GM12878 (cell line): ENCODE data around the gene RCC1. TPM values are rescaled to one million over a fixed set of nuclear protein-coding genes. Genes with fewer than 3 reads are reported as not detected.
"Not testable (repeated sequence)": the region's sequence is repeated elsewhere in the genome, so short reads cannot be mapped to it uniquely, and the experiment has no call there.

Experiments used
- ATAC-seq: fragments of 200-7000 bp; cut with Tn5 transposase; 3 replicates; pipeline ENCODE4 v1.9.1; 2020; ENCODE audit warnings: mild to moderate bottlenecking, moderate library complexity
- BruUV-seq: library from RNA; stranded (reverse); fragments of 400-500 nt; replicated peaks from 2 replicates; lab custom pipeline; 2021; lab: Mats Ljungman, UMichigan
- CTCF ChIA-PET: fragments of 300-600 bp; sonication (Branson Sonifier 250); formaldehyde crosslinking; extraction: SDS; loops from one replicate; lab custom pipeline; 2021; ENCODE audit warnings: inconsistent platforms; lab: Yijun Ruan, JAX
- POLR2A ChIA-PET: fragments of 350-600 bp; formaldehyde crosslinking; extraction: SDS; loops from one replicate; lab custom pipeline; 2021; ENCODE audit warnings: inconsistent platforms; lab: Charles Lee
- RAD21 ChIA-PET: fragments of 300-600 bp; sonication (Branson Sonifier 250); formaldehyde crosslinking; loops from one replicate; lab custom pipeline; 2023; ENCODE audit warnings: antibody characterized with exemption; ENCODE audit not compliant: unreplicated experiment; lab: Charles Lee
- SMC1A ChIA-PET: fragments of 300-600 bp; sonication (Branson Sonifier 250); formaldehyde crosslinking; loops from one replicate; lab custom pipeline; 2023; ENCODE audit not compliant: unreplicated experiment, uncharacterized antibody; lab: Charles Lee
- DNase-seq: peaks from one replicate; pipeline ENCODE4 v3.0.0-alpha.2; 2011; ENCODE audit warnings: low read depth, low spot score
- FAIRE-seq: peaks from 3 replicates; lab custom pipeline; 2011; peaks lifted over from hg19 to GRCh38; lab: Jason Lieb, UNC
- H2AFZ ChIP-seq: 2 replicates; pipeline ENCODE4 v1.6.0; 2011; ENCODE audit warnings: low read depth, low read length, control low read depth; ENCODE audit not compliant: control insufficient read depth
- H3K27ac ChIP-seq: 2 replicates; pipeline ENCODE4 v1.5.1; 2011; ENCODE audit warnings: control low read depth; ENCODE audit not compliant: control insufficient read depth, insufficient read depth
- H3K27me3 ChIP-seq, 2 experiments: replicated peaks in 1 of 2; 2 replicates each; pipeline versions ENCODE4 v1.6.0 to v1.6.1; 2011; ENCODE audit warnings: low read length in 1 of 2; ENCODE audit not compliant: control insufficient read depth in 2 of 2, insufficient read depth in 2 of 2
- H3K36me3 ChIP-seq, 2 experiments: 2 replicates each; pipeline ENCODE4 v1.5.1; 2011; ENCODE audit warnings: low read length in 1 of 2; ENCODE audit not compliant: control insufficient read depth in 2 of 2, insufficient read depth in 2 of 2
- H3K4me1 ChIP-seq: 2 replicates; pipeline ENCODE4 v1.6.1; 2011; ENCODE audit warnings: mild to moderate bottlenecking, low read length, moderate library complexity, mixed read lengths; ENCODE audit not compliant: control insufficient read depth, insufficient read depth
- H3K4me2 ChIP-seq: 2 replicates; pipeline ENCODE4 v1.6.0; 2011; ENCODE audit warnings: control low read depth; ENCODE audit not compliant: control insufficient read depth, insufficient read depth
- H3K4me3 ChIP-seq: fragments of 200-600 bp; sonication (generic); 2 replicates; pipeline ENCODE4 v1.5.1; 2016
- H3K79me2 ChIP-seq: 2 replicates; pipeline ENCODE4 v1.6.0; 2011; ENCODE audit warnings: low read length; ENCODE audit not compliant: control insufficient read depth, insufficient read depth
- H3K9ac ChIP-seq: 2 replicates; pipeline ENCODE4 v1.8.0; 2011; ENCODE audit warnings: low read length, control low read depth, mixed read lengths; ENCODE audit not compliant: control insufficient read depth, insufficient read depth
- H3K9me3 ChIP-seq: replicated peaks from 3 replicates; pipeline ENCODE4 v1.5.1; 2011; ENCODE audit warnings: mild to moderate bottlenecking, low read length; ENCODE audit not compliant: control insufficient read depth, insufficient read depth
- H4K20me1 ChIP-seq: 2 replicates; pipeline ENCODE4 v1.6.0; 2011; ENCODE audit not compliant: control insufficient read depth, insufficient read depth
- EZH2 ChIP-seq: IDR thresholded peaks from 2 replicates; pipeline ENCODE4 v1.6.1; 2012; ENCODE audit warnings: low read depth, mild to moderate bottlenecking, control low read depth, inconsistent platforms, low read length, borderline replicate concordance; ENCODE audit not compliant: control insufficient read depth
- POLR2AphosphoS2 ChIP-seq: IDR thresholded peaks from 2 replicates; pipeline ENCODE4 v1.6.1; 2011; ENCODE audit warnings: low read depth, mild to moderate bottlenecking, low read length, improper control_type of control experiment, moderate library complexity
- RELA ChIP-seq: fragments of 450-650 bp; IDR thresholded peaks from 2 replicates; pipeline ENCODE4 v1.8.0; 2014; ENCODE audit warnings: borderline replicate concordance; ENCODE audit not compliant: partially characterized antibody
- WGBS: methylation state at CpG from one replicate; pipeline ENCODE4 v1.1.6; 2016; ENCODE audit warnings: low lambda C conversion rate; ENCODE audit not compliant: insufficient replicate concordance, insufficient coverage; ENCODE audit errors: missing lambda C conversion rate; 5-methylcytosine and 5-hydroxymethylcytosine counted together
- in situ Hi-C: fragments of 300-500 bp; cut with MboI; formaldehyde crosslinking; loops from 9 replicates; pipeline ENCODE4 v1.14.3; 2018; ENCODE audit warnings: mixed read lengths
- intact Hi-C: fragments of 100-400 bp; cut with micrococcal nuclease; formaldehyde crosslinking; loops from one replicate; pipeline ENCODE4 v1.14.2; 2022; ENCODE audit not compliant: unreplicated experiment
- polyA plus RNA-seq, 11 experiments: library from polyadenylated mRNA; depleted of rRNA in 4 of 11; unstranded in 6 of 11; stranded (reverse) in 5 of 11; fragments of >200 nt; fragmentation: Nextera tagmentation in 4 of 11; fragmentation: Illumina TruSeq in 1 of 11; extraction: Ambion mirVana in 4 of 11; extraction: Trizol in 1 of 11; gene quantifications; 1 replicate in 1 of 11; 2 replicates in 10 of 11; pipeline versions ENCODE4 v1.2.1 to v1.2.3, GENCODE V29; 2011 to 2016; ENCODE audit warnings: inconsistent platforms in 2 of 11, missing spikeins in 2 of 11, low read depth in 1 of 11
- total RNA-seq, 4 experiments: library from RNA; depleted of rRNA in 3 of 4; stranded (reverse); fragments of >200 nt in 3 of 4; fragmentation: Illumina TruSeq in 1 of 4; extraction: Trizol in 1 of 4; gene quantifications; 2 replicates each; pipeline versions ENCODE4 v1.2.1 to v1.2.3, GENCODE V29; 2013 to 2021
- TF ChIP-seq, protein P1 (sequence below): IDR thresholded peaks from 2 replicates; pipeline ENCODE4 v1.6.1; 2012; ENCODE audit warnings: low read depth, low read length, improper control_type of control experiment
- TF ChIP-seq, protein P2 (sequence below): fragments of 450-650 bp; conservative IDR thresholded peaks from 2 replicates; pipeline ENCODE4 v1.6.1; 2017; ENCODE audit warnings: mild to moderate bottlenecking, moderate library complexity

Gene RCC1
- total and polyA plus RNA-seq, 10 of the 15 experiments (the other 5 are each of a cell fraction or from before 2014, with no cell fraction given) = 8.3 to 99.4 (median 74.6) TPM

GRCh38 chr1:28514445-28514933, 8.6 kb downstream of the RCC1 start:
- ChIA-PET CTCF (interaction anchor here (8.9 kb wide), 1 partner anchor 89 kb away, joined by 58 read pairs; no protein-coding TSS in a partner anchor), POLR2A (interaction anchor here (0.7 kb wide), 2 partner anchors 64 to 152 kb away, joined by 3 to 4 read pairs; no protein-coding TSS in a partner anchor), RAD21 (interaction anchor here (4.4 kb wide), 1 partner anchor 88 kb away, joined by 32 read pairs; no protein-coding TSS in a partner anchor), SMC1A (interaction anchor here (3.3 to 8.4 kb wide), 2 partner anchors 88 kb away, joined by 15 to 57 read pairs; no protein-coding TSS in a partner anchor)
- H3K9me3 ChIP-seq, BruUV-seq, H3K4me3 ChIP-seq, DNase-seq, H3K9ac ChIP-seq, H2AFZ ChIP-seq, H4K20me1 ChIP-seq, H3K27me3 ChIP-seq, H3K4me2 ChIP-seq, in situ Hi-C loops, ATAC-seq, FAIRE-seq, H3K27ac ChIP-seq: not testable (repeated sequence)
- Histone ChIP-seq H3K79me2 (peaks cover 28% of the 10 kb centered on the region), H3K4me1 (peaks cover 19% of the 10 kb centered on the region), H3K36me3 (peaks cover 10 to 13% of the 10 kb centered on the region in 2 experiments)
- 89% methylated on average over 13 of the region's 13 CpGs for WGBS
- intact Hi-C loops = loop anchor here (5.0 kb wide), 1 partner anchor 223 kb away; the partner anchor contains the start of gene YTHDF2

DNA sequence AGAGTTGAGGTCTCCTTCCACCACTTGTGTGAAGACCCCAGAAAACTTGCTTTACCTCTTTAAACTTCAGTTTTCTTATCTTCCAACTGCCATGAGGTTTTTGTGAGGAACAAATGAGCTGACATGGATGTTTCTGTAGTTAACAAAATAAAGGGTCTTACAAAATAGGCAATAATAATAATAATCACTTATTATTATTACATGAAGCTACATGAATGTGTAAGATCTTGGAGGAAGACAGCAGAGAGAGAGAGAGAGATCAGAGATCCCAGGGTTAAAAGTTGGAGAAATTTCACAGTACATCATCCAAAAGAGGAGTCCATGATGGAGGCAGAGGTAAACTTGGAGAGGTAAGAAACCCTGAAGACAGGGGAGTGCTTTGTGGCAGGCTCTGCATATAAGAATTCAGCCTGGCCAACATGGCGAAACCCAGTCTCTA, 10.7 kb downstream of the RCC1 start:
- no peak overlapping the region for H3K9ac ChIP-seq
- no peak overlapping the region for H3K4me2 ChIP-seq
- H3K4me3 ChIP-seq = no peak overlapping the region
- no peaks in the 10 kb centered on the region for H3K9me3 ChIP-seq
- DNase-seq = no peak
- WGBS = 92% methylated on average over 1 of the region's 1 CpG
- ChIA-PET POLR2A (interaction anchor here (0.6 to 3.2 kb wide), 10 partner anchors 8 to 657 kb away, joined by 4 to 21 read pairs (median 5); partner anchors contain the start of genes RCC1 and RNU11), SMC1A (interaction anchor here (0.6 to 8.4 kb wide), 7 partner anchors 63 to 268 kb away, joined by 3 to 57 read pairs (median 4); partner anchors contain the start of gene RNU11), RAD21 (interaction anchor here (0.7 to 4.4 kb wide), 7 partner anchors 86 to 360 kb away, joined by 3 to 32 read pairs (median 4); no protein-coding TSS in a partner anchor), CTCF (interaction anchor here (0.7 to 8.0 kb wide), 12 partner anchors 9 to 268 kb away, joined by 3 to 95 read pairs (median 4); no protein-coding TSS in a partner anchor)
- peaks cover 30% of the 10 kb centered on the region for H3K79me2 ChIP-seq
- H3K27me3 ChIP-seq = no peaks in the 10 kb centered on the region
- peaks cover 18% of the 10 kb centered on the region for H3K4me1 ChIP-seq
- no TSS peak for BruUV-seq
- H2AFZ ChIP-seq = no peak overlapping the region; the same call in 1 of the 2 replicates
- FAIRE-seq = no peak
- no peaks in the 10 kb centered on the region; the same call in 1 of the 2 replicates for H4K20me1 ChIP-seq
- H3K27ac ChIP-seq = no peak overlapping the region
- in situ Hi-C loops (loop anchor here (5.0 kb wide), 2 partner anchors 86 to 361 kb away; no protein-coding TSS in a partner anchor), intact Hi-C loops (loop anchor here (5.0 kb wide), 2 partner anchors 99 to 126 kb away; partner anchors contain the start of gene TAF12)
- no peak for ATAC-seq
- TF ChIP-seq RELA = no peak
- TF ChIP-seq, protein P1, sequence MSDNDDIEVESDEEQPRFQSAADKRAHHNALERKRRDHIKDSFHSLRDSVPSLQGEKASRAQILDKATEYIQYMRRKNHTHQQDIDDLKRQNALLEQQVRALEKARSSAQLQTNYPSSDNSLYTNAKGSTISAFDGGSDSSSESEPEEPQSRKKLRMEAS = no peak
- TF ChIP-seq, protein P2, sequence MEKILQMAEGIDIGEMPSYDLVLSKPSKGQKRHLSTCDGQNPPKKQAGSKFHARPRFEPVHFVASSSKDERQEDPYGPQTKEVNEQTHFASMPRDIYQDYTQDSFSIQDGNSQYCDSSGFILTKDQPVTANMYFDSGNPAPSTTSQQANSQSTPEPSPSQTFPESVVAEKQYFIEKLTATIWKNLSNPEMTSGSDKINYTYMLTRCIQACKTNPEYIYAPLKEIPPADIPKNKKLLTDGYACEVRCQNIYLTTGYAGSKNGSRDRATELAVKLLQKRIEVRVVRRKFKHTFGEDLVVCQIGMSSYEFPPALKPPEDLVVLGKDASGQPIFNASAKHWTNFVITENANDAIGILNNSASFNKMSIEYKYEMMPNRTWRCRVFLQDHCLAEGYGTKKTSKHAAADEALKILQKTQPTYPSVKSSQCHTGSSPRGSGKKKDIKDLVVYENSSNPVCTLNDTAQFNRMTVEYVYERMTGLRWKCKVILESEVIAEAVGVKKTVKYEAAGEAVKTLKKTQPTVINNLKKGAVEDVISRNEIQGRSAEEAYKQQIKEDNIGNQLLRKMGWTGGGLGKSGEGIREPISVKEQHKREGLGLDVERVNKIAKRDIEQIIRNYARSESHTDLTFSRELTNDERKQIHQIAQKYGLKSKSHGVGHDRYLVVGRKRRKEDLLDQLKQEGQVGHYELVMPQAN = no peak
- no peak for TF ChIP-seq EZH2
- no peak for TF ChIP-seq POLR2AphosphoS2
- H3K36me3 ChIP-seq = no peaks in the 10 kb centered on the region; a peak in 3 of 4 replicates
